NCI-H2107 treated with DMSO at 0.1 percent for 48 hours (cell line): ENCODE data around the gene MUSTN1.

Experiments used
- DNase-seq: peaks from one replicate; lab custom pipeline; 2025; ENCODE audit not compliant: unreplicated experiment; lab: John Stamatoyannopoulos, UW

MUSTN1 gene

GRCh38 chr3:52809662-52810377, 25.0 kb downstream of the MUSTN1 start:
- DNase-seq: no peak

GRCh38 chr3:52809149-52809548, 25.7 kb downstream of the MUSTN1 start:
- no peak for DNase-seq

GRCh38 chr3:52805270-52806039, 29.4 kb downstream of the MUSTN1 start:
- DNase-seq: no peak

GRCh38 chr3:52801839-52802238, 33.0 kb downstream of the MUSTN1 start:
- no peak for DNase-seq

GRCh38 chr3:52800079-52800478, 34.7 kb downstream of the MUSTN1 start:
- no peak for DNase-seq

- DNase-seq: no peak
Measured at GRCh38 chr3:52798978-52799476, 35.8 kb downstream of the MUSTN1 start.

- no peak for DNase-seq
Measured at GRCh38 chr3:52798376-52798977, 36.3 kb downstream of the MUSTN1 start.

GRCh38 chr3:52796411-52796810, 38.4 kb downstream of the MUSTN1 start:
- DNase-seq: no peak

- no peak for DNase-seq
Measured at GRCh38 chr3:52795298-52795900, 39.4 kb downstream of the MUSTN1 start.

- DNase-seq: no peak
Measured at GRCh38 chr3:52794612-52795099, 40.2 kb downstream of the MUSTN1 start, which contains the start of gene ITIH3. TSS of gene ITIH3 (plus strand) at chr3:52794796. CDS start at chr3:52794804, 8 bp downstream.

- no peak for DNase-seq
Measured at GRCh38 chr3:52793702-52794611, 40.9 kb downstream of the MUSTN1 start.

GRCh38 chr3:52792961-52793695, 41.7 kb downstream of the MUSTN1 start:
- DNase-seq: no peak

GRCh38 chr3:52792413-52792812, 42.4 kb downstream of the MUSTN1 start:
- DNase-seq: no peak

GRCh38 chr3:52791928-52792327, 42.9 kb downstream of the MUSTN1 start:
- no peak for DNase-seq

- no peak for DNase-seq
Measured at GRCh38 chr3:52791366-52791765, 43.5 kb downstream of the MUSTN1 start.

- no peak for DNase-seq
Measured at GRCh38 chr3:52790741-52791140, 44.1 kb downstream of the MUSTN1 start.

GRCh38 chr3:52790337-52790736, 44.5 kb downstream of the MUSTN1 start:
- DNase-seq: no peak

- DNase-seq: no peak
Measured at GRCh38 chr3:52789746-52790040, 45.1 kb downstream of the MUSTN1 start.

- DNase-seq: no peak
Measured at GRCh38 chr3:52788890-52789745, 45.7 kb downstream of the MUSTN1 start.
